MM.1S (cell line): ENCODE data around the gene ZBTB42.

Experiments
- DNase-seq: peaks from one replicate; pipeline ENCODE4 v3.0.0-alpha.2; 2015
- H2AFZ ChIP-seq: fragments of 300-600 bp; sonication (generic); 2 replicates; pipeline ENCODE4 v1.6.0; 2016; ENCODE audit warnings: antibody characterized with exemption, low read length
- H3F3A ChIP-seq: fragments of 300-600 bp; sonication (generic); 2 replicates; pipeline ENCODE4 v1.6.1; 2016; ENCODE audit warnings: mild to moderate bottlenecking, antibody characterized with exemption, low read length, moderate library complexity, mixed read lengths; ENCODE audit not compliant: insufficient read depth
- H3K27ac ChIP-seq: fragments of 300-600 bp; sonication (generic); 2 replicates; pipeline ENCODE4 v1.5.1; 2016; ENCODE audit warnings: mild to moderate bottlenecking, low read length
- H3K27me3 ChIP-seq: fragments of 300-600 bp; sonication (generic); replicated peaks from 2 replicates; pipeline ENCODE4 v1.6.0; 2016; ENCODE audit warnings: low read length; ENCODE audit not compliant: insufficient read depth
- H3K36me3 ChIP-seq: fragments of 300-600 bp; sonication (generic); replicated peaks from 2 replicates; pipeline ENCODE4 v1.6.1; 2016; ENCODE audit warnings: mild to moderate bottlenecking, low read length, mixed read lengths; ENCODE audit not compliant: insufficient read depth
- H3K4me1 ChIP-seq: fragments of 300-600 bp; sonication (generic); 2 replicates; pipeline ENCODE4 v1.6.1; 2016; ENCODE audit warnings: low read length, mixed read lengths
- H3K4me2 ChIP-seq: fragments of 300-600 bp; sonication (generic); 2 replicates; pipeline ENCODE4 v1.6.0; 2016; ENCODE audit warnings: low read depth, low read length
- H3K4me3 ChIP-seq: fragments of 300-600 bp; sonication (generic); 2 replicates; pipeline ENCODE4 v1.5.1; 2016; ENCODE audit warnings: low read length, mixed read lengths
- H3K79me2 ChIP-seq: fragments of 300-600 bp; sonication (generic); 2 replicates; pipeline ENCODE4 v1.6.1; 2016; ENCODE audit warnings: mixed run types, low read length, mixed read lengths
- H3K9ac ChIP-seq: fragments of 300-600 bp; sonication (generic); 2 replicates; pipeline ENCODE4 v1.6.1; 2016; ENCODE audit warnings: low read length, mixed read lengths
- H3K9me2 ChIP-seq: fragments of 300-600 bp; sonication (generic); replicated peaks from 2 replicates; pipeline ENCODE4 v1.6.1; 2016; ENCODE audit warnings: mild to moderate bottlenecking, low read length, mixed read lengths; ENCODE audit not compliant: insufficient read depth
- H3K9me3 ChIP-seq: fragments of 300-600 bp; sonication (generic); replicated peaks from 2 replicates; pipeline ENCODE4 v1.6.1; 2016; ENCODE audit warnings: mild to moderate bottlenecking, low read length, mixed read lengths; ENCODE audit not compliant: insufficient read depth
- H4K20me1 ChIP-seq: fragments of 300-600 bp; sonication (generic); 2 replicates; pipeline ENCODE4 v1.6.1; 2016; ENCODE audit warnings: mild to moderate bottlenecking, low read length, moderate library complexity, mixed read lengths; ENCODE audit not compliant: insufficient read depth
- EZH2 ChIP-seq: fragments of 300-600 bp; sonication (generic); optimal IDR thresholded peaks from 2 replicates; pipeline ENCODE3; 2017; ENCODE audit warnings: low read depth, mild to moderate bottlenecking, antibody characterized with exemption, low read length, mixed read lengths
- EZH2phosphoT487 ChIP-seq: fragments of 300-600 bp; sonication (generic); IDR thresholded peaks from 2 replicates; pipeline ENCODE4 v1.6.1; 2018; ENCODE audit warnings: antibody characterized with exemption, low read length
- TF ChIP-seq, protein P1 (sequence below): fragments of 300-600 bp; sonication (generic); IDR thresholded peaks from 2 replicates; pipeline ENCODE4 v1.5.1; 2016; ENCODE audit warnings: antibody characterized with exemption, low read length, mixed read lengths

ZBTB42 gene

DNA sequence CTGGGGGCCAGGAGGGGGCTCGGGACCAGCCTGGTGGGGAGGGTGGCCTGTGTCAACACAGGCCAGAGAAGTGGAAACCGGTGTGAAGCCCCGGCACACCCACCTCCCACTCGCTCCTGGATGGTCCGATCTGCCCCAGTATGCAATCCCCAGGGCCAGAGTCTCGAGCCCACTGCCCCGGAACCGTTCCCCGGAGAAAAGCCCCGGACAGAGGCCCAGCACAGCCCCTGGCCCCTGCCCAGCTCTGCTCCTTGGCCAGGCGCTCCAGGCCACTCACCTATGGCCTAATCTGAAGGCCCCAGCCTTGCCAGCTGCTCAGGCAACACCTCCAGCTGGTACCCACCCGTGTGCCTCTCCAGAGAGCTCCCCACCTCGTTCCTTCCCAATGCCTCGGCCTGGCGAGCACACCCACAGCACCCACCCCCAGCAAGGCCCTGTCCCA is 23.1 kb upstream of the ZBTB42 start:
- no peak for DNase-seq
- H3K4me1 ChIP-seq, result no peaks in the 10 kb centered on the region
- H3K4me3 ChIP-seq, result no peak overlapping the region
- H3K9ac ChIP-seq, result no peak overlapping the region
- H3K4me2 ChIP-seq, result no peak overlapping the region
- no peaks in the 10 kb centered on the region for H3K79me2 ChIP-seq
- H3K27me3 ChIP-seq, result no peaks in the 10 kb centered on the region
- no peak overlapping the region for H3K27ac ChIP-seq
- no peak overlapping the region for H2AFZ ChIP-seq
- TF ChIP-seq EZH2phosphoT487, result no peak
- no peaks in the 10 kb centered on the region for H3K9me2 ChIP-seq
- H3K36me3 ChIP-seq, result no peaks in the 10 kb centered on the region
- H4K20me1 ChIP-seq, result no peaks in the 10 kb centered on the region
- H3K9me3 ChIP-seq, result no peaks in the 10 kb centered on the region
- no peaks in the 10 kb centered on the region for H3F3A ChIP-seq

DNA sequence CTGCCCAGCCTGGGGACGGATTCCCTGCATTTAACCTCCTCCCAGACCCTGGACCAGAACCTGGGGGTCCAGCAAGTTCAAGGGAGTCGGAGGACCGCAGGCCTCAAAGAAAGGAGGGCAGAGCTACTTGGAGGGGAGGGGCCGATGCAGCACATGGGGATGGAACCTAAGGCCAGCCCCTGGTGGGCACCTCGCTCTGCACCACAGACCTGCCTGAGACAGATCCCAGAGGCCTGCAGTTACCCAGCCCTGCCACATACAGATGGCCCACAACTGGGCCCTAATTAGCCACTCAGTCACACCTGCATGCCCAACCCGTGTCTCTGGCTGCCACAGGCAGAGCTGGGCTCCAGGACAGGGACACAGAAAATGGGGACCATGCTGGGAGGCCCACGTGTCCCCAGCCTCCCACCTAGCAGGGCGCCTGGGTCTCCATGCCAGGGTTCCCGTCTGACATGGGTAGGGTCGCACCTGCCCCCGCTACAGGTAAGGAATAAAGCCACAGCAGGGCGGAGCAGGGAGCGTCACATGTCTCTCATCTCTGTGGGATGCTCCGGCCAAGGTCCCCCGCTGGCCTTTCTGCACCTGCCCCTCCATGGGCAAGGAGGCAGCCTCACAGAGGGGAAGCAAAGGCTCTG is 22.1 kb upstream of the ZBTB42 start:
- Histone ChIP-seq H3K36me3 (no peaks in the 10 kb centered on the region), H3K9me3 (no peaks in the 10 kb centered on the region), H2AFZ (no peak overlapping the region), H3K9ac (no peak overlapping the region), H3K4me1 (no peaks in the 10 kb centered on the region), H3K4me2 (no peak overlapping the region), H3K79me2 (no peaks in the 10 kb centered on the region), H4K20me1 (no peaks in the 10 kb centered on the region), H3F3A (no peaks in the 10 kb centered on the region), H3K9me2 (no peaks in the 10 kb centered on the region), H3K27ac (no peak overlapping the region), H3K27me3 (no peaks in the 10 kb centered on the region), H3K4me3 (no peak overlapping the region)
- TF ChIP-seq EZH2 (no peak), EZH2phosphoT487 (no peak)
- TF ChIP-seq, protein P1, sequence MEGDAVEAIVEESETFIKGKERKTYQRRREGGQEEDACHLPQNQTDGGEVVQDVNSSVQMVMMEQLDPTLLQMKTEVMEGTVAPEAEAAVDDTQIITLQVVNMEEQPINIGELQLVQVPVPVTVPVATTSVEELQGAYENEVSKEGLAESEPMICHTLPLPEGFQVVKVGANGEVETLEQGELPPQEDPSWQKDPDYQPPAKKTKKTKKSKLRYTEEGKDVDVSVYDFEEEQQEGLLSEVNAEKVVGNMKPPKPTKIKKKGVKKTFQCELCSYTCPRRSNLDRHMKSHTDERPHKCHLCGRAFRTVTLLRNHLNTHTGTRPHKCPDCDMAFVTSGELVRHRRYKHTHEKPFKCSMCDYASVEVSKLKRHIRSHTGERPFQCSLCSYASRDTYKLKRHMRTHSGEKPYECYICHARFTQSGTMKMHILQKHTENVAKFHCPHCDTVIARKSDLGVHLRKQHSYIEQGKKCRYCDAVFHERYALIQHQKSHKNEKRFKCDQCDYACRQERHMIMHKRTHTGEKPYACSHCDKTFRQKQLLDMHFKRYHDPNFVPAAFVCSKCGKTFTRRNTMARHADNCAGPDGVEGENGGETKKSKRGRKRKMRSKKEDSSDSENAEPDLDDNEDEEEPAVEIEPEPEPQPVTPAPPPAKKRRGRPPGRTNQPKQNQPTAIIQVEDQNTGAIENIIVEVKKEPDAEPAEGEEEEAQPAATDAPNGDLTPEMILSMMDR, result no peak
- DNase-seq, result no peak

DNA sequence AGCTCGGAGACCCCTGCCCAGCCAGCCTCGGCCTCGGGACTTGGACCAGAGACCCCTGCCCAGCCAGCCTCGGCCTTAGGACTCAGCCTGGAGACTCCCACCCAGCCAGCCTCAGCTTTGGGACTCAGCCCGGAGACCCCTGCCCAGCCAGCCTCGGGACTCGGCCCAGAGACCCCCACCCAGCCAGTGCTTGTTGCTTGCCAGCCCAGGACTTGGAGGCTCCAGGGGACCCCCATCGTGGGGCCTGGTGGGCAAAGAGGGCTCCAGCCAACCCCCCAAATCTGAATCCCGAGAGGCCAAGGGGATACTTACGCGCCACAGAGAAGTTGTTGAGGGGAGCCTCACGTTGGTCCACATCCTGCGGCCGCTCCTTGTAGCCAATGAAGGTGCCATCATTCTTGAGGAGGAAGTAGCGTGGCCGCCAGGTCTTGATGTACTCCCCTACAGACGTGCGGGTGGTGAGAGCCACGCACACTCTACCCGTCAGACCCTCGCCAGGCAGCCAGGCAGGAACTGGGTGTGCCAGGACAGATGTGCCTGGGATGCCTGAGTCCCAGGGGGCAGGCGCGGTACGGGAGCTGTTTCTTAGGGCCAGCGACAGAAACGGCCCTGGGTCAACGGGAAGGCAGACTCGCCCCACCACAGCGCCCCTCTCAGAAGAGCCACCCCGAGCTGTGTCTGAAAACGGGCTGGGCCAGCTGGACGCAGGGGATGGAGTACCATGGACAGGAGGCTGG is 21.0 kb upstream of the ZBTB42 start:
- Histone ChIP-seq H4K20me1 (no peaks in the 10 kb centered on the region), H3K4me2 (no peak overlapping the region), H3K27me3 (no peaks in the 10 kb centered on the region), H3K4me3 (no peak overlapping the region), H3K9me3 (no peaks in the 10 kb centered on the region), H3K36me3 (no peaks in the 10 kb centered on the region), H3F3A (no peaks in the 10 kb centered on the region), H3K27ac (no peak overlapping the region), H3K9me2 (no peaks in the 10 kb centered on the region), H3K4me1 (no peaks in the 10 kb centered on the region), H3K9ac (no peak overlapping the region), H3K79me2 (no peaks in the 10 kb centered on the region), H2AFZ (no peak overlapping the region)
- TF ChIP-seq EZH2phosphoT487 (no peak), EZH2 (no peak)
- TF ChIP-seq, protein P1, result no peak
- no peak for DNase-seq
